Right lobe of liver (tissue), 6 donors: ENCODE results near the gene SRPK2. TPM values are rescaled to one million over a fixed set of nuclear protein-coding genes. Genes with fewer than 3 reads are reported as not detected.

Experiments used
- ATAC-seq, 4 donors: fragments of 200-7000 bp; cut with Tn5 transposase; one replicate each; pipeline ENCODE4 v1.9.1; 2020; ENCODE audit warnings: mild to moderate bottlenecking in 4 of 4, moderate library complexity in 4 of 4
- DNase-seq, 3 donors: peaks; one replicate each; pipeline ENCODE4 v3.0.0-alpha.2; 2020
- H3K27ac ChIP-seq, 3 donors: fragments of 200-600 bp; one replicate each; pipeline ENCODE4 v1.8.0; 2022
- H3K27me3 ChIP-seq, 2 donors: fragments of 200-600 bp; one replicate each; pipeline ENCODE4 v1.8.0; 2022
- H3K36me3 ChIP-seq, 4 donors: fragments of 200-600 bp; sonication (generic) in 1 of 4; one replicate each; pipeline versions ENCODE4 v1.5.1 to v1.8.0; 2017 to 2022; ENCODE audit warnings: control low read depth in 1 of 4
- H3K4me1 ChIP-seq, 4 donors: fragments of 200-600 bp; sonication (generic) in 1 of 4; one replicate each; pipeline versions ENCODE4 v1.5.1 to v1.8.0; 2017 to 2022; ENCODE audit warnings: control low read depth in 1 of 4
- H3K4me3 ChIP-seq, 3 donors: fragments of 200-600 bp; one replicate each; pipeline ENCODE4 v1.8.0; 2022
- H3K9me3 ChIP-seq, 4 donors: fragments of 200-600 bp; sonication (generic) in 1 of 4; one replicate each; pipeline versions ENCODE4 v1.5.1 to v1.8.0; 2017 to 2022; ENCODE audit warnings: control low read depth in 1 of 4
- POLR2A ChIP-seq: fragments of 450-650 bp; IDR thresholded peaks from one replicate; pipeline ENCODE4 v1.6.1; 2017; ENCODE audit warnings: antibody characterized with exemption, mild to moderate bottlenecking
- WGBS: methylation state at CpG from one replicate; pipeline ENCODE4 v1.1.6; 2018; ENCODE audit warnings: low coverage, low lambda C conversion rate; ENCODE audit not compliant: insufficient coverage; ENCODE audit errors: missing lambda C conversion rate; 5-methylcytosine and 5-hydroxymethylcytosine counted together
- intact Hi-C, 2 donors: fragments of 100-400 bp; cut with DNase I; formaldehyde crosslinking; loops; one replicate each; pipeline versions ENCODE4 v1.11.2 to v1.14.1; 2022
- total RNA-seq, 6 experiments: library from RNA; depleted of rRNA in 2 of 6; stranded (reverse); fragments of >200 nt in 2 of 6; fragmentation: NEBNext Ultra II Directional in 3 of 6; extraction: Animal tissue kit (Norgen Biotek cat#: 25700) in 3 of 6; gene quantifications; one replicate each; pipeline versions ENCODE4 v1.1.0 to v1.2.4, GENCODE V29; 2016 to 2023
- TF ChIP-seq, protein P1 (sequence below), 4 donors: fragments of 200-600 bp in 3 of 4; fragments of 450-650 bp in 1 of 4; IDR thresholded peaks; one replicate each; pipeline versions ENCODE4 v1.5.1 to v1.8.0; 2016 to 2022; ENCODE audit warnings: antibody characterized with exemption in 4 of 4, mild to moderate bottlenecking in 2 of 4
- donor health status: DM: no; HTN: yes; CAD: no.
- donor health status: DM: no; HTN: no; CAD: no.
- donor health status: DM: no; HTN: no; CAD: no.
- donor health status: DM: no; HTN: yes; CAD: no.
- donor health status: DM: no; HTN: yes; CAD: no.

The SRPK2 gene
- total RNA-seq, 6 experiments from 2014 or later: 15.5 to 21.1 (median 18.2) TPM

DNA sequence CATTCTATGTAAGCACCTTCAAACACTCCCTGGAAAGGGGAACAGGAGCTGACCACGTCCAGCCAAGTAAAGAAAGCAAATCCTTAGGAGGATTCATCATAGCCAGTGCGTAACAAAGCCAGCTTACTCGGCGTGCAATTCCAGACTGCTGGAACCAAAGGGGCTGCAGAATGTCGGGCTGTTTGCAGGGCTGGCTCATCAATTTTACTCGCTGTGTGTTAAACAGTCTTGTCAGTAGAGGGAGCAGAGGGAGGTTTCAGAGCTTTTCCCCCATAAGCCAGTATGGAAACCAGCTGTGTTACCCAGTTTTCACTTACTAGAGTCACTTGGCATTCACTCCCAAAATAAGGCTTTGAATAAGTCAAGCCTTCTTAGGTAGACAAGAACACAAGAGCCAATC lies 247.7 kb downstream of the SRPK2 start:
- Histone ChIP-seq H3K27me3 (no peaks in the 10 kb centered on the region), H3K36me3 (peaks cover 0 to 17% (median 0%) of the 10 kb centered on the region in 4 donors), H3K4me3 (no peak overlapping the region), H3K9me3 (no peaks in the 10 kb centered on the region), H3K27ac (no peak overlapping the region), H3K4me1 (no peaks in the 10 kb centered on the region)
- intact Hi-C loops: no loop called here
- peak; percentile 37 to 53 (median 43) for ATAC-seq
- WGBS: 89% methylated on average over 3 of the region's 6 CpGs
- TF ChIP-seq, protein P1, sequence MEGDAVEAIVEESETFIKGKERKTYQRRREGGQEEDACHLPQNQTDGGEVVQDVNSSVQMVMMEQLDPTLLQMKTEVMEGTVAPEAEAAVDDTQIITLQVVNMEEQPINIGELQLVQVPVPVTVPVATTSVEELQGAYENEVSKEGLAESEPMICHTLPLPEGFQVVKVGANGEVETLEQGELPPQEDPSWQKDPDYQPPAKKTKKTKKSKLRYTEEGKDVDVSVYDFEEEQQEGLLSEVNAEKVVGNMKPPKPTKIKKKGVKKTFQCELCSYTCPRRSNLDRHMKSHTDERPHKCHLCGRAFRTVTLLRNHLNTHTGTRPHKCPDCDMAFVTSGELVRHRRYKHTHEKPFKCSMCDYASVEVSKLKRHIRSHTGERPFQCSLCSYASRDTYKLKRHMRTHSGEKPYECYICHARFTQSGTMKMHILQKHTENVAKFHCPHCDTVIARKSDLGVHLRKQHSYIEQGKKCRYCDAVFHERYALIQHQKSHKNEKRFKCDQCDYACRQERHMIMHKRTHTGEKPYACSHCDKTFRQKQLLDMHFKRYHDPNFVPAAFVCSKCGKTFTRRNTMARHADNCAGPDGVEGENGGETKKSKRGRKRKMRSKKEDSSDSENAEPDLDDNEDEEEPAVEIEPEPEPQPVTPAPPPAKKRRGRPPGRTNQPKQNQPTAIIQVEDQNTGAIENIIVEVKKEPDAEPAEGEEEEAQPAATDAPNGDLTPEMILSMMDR (IDR thresholded peaks at IDR 0.05): peak in 3 of 4 donors; percentile 3 to 32 (median 26)
- no peak for TF ChIP-seq POLR2A
- DNase-seq: no peak

DNA sequence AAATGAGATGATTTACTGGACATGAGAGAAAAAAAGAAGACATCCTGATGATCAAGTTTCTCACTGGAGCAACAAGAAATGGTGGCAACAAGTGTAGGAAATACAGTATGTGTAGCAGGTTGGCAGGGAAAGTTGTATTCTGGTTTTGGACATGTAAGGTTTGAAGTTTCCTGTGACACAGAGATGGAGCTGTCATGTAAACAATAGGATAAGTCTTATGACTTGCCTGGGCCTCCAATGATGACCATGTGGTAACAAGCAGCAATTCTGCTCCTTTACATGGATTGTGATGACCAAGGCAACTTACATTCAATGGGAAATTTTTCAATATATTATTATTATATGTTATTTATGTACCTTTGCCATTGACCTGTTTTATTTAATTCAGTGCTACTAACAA lies 249.3 kb downstream of the SRPK2 start:
- TF ChIP-seq POLR2A: no peak
- TF ChIP-seq, protein P1 (IDR thresholded peaks at IDR 0.05): no peak
- Histone ChIP-seq H3K36me3 (peaks cover 0 to 17% (median 0%) of the 10 kb centered on the region in 4 donors), H3K9me3 (no peaks in the 10 kb centered on the region), H3K27ac (no peak overlapping the region), H3K4me1 (no peaks in the 10 kb centered on the region), H3K4me3 (no peak overlapping the region), H3K27me3 (no peaks in the 10 kb centered on the region)
- ATAC-seq (no peak), DNase-seq (no peak)
- intact Hi-C loops: no loop called here

DNA sequence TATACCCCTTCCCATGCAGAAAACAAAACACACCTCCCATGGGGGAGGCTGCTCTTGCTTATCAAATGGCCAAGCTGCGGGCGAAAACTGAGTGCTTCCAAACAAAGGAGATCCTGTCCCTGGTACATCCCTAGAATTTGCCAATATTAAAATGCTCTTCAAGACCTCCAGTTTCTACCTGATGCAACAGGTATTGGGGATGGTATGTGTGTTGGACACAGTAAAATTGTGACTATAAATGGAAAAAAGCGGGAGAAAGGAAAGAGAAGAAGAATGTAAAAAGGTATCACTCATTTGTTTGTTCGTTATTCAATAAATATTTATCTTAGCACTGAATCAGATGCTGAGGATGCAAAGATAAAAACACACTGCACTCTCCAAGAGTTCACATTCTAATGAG lies 250.8 kb downstream of the SRPK2 start:
- intact Hi-C loops: no loop called here
- Histone ChIP-seq H3K4me3 (no peak overlapping the region), H3K27ac (no peak overlapping the region), H3K9me3 (no peaks in the 10 kb centered on the region), H3K4me1 (no peaks in the 10 kb centered on the region), H3K36me3 (peaks cover 0 to 15% (median 0%) of the 10 kb centered on the region in 4 donors), H3K27me3 (no peaks in the 10 kb centered on the region)
- 85% methylated on average over 4 of the region's 4 CpGs for WGBS
- no peak for TF ChIP-seq POLR2A
- TF ChIP-seq, protein P1 (IDR thresholded peaks at IDR 0.05): no peak
- ATAC-seq (no peak), DNase-seq (no peak)

DNA sequence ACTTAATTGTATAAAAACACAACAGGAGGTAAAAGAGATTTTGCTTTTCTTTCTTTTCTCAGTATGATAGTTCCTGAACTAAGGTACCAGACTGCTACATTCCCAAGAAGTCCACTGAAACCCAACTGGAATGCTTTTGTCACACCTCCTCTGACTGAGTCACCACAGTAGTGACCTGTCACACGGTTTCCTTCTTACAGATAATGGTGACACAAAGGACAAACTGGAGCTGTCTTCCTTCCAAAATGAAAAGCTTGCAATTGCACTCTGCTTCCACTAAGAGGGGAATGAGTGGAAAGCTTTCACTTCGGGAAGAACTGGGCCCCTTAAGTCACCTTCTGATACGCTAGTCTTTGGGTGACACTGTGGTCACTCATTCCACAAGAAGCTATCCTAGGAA lies 252.5 kb downstream of the SRPK2 start:
- Histone ChIP-seq H3K27ac (no peak overlapping the region), H3K4me1 (peaks cover 0 to 15% (median 3%) of the 10 kb centered on the region in 4 donors), H3K27me3 (no peaks in the 10 kb centered on the region), H3K4me3 (no peak overlapping the region), H3K9me3 (no peaks in the 10 kb centered on the region), H3K36me3 (peaks cover 0 to 5% (median 0%) of the 10 kb centered on the region in 4 donors)
- TF ChIP-seq POLR2A: no peak
- DNase-seq: no peak
- intact Hi-C loops: no loop called here
- WGBS: 51% methylated on average over 3 of the region's 3 CpGs
- peak in 3 of 4 donors; percentile 22 to 48 (median 35) for ATAC-seq

DNA sequence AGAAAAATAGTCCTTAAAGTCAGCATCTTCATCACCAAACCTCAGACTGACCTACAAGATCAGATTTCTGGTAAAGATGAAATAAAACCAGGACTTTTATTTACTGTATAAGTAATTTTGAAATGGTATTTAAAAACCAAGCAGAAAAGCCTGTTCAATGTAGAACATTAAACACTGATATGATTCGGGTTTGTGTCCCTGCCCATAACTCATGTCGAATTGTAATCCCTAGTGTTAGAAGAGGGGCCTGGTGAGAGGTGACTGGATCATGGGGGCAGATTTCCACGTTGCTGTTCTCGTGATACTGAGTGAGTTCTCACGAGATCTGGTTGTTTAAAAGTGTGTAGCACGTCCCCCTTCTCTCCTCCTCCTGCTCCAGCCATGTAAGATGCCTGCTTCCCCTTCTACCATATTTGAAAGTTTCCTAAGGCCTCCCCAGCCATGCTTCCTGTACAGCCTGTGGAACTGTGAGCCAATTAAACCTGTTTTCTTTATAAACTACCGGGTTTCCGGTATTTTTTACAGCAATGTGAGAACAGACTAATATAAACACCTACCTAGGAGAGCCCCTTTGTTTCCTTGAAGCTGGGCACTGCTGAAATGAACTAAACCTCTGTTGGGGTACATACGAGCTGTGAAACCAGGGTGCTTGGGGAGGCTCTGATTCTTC lies 254.6 kb downstream of the SRPK2 start:
- ATAC-seq (no peak), DNase-seq (no peak)
- no peaks in the 10 kb centered on the region for H3K9me3 ChIP-seq
- peaks cover 0 to 15% (median 3%) of the 10 kb centered on the region in 4 donors for H3K4me1 ChIP-seq
- intact Hi-C loops: no loop called here
- H3K27me3 ChIP-seq: no peaks in the 10 kb centered on the region
- no peak overlapping the region for H3K27ac ChIP-seq
- 87% methylated on average over 6 of the region's 9 CpGs for WGBS
- H3K36me3 ChIP-seq: peaks cover 0 to 5% (median 0%) of the 10 kb centered on the region in 4 donors
- TF ChIP-seq, protein P1 (IDR thresholded peaks at IDR 0.05): no peak
- no peak for TF ChIP-seq POLR2A
- H3K4me3 ChIP-seq: no peak overlapping the region
